ENCODE results near the gene SETDB2.

The SETDB2 gene

GRCh38 chr13:49429121-49429520 lies 15.0 kb upstream of the SETDB2 start:
- DNase-seq = no peak

GRCh38 chr13:49435992-49436391 lies 8.1 kb upstream of the SETDB2 start:
- no peak for DNase-seq

DNA sequence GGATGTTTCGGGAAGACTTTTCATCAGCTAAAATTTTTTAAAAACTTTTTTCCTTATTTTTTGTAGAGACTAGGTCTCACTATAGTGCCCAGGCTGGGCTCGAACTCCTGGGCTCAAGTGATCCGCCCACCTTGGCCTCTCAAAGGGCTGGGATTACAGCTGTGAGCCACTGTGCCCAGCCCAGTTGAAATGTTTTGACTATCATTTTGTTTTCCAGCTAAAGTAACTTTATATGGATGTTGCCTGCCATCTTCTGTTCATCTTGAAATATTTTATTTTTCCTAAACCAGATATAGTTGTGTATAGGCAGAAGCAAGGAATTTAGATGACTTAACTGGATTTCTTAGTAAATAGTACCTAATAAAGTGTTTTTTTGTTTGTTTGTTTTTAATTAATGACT lies 7.2 kb upstream of the SETDB2 start:
- no peak for DNase-seq

GRCh38 chr13:49437705-49438104 lies 6.4 kb upstream of the SETDB2 start:
- DNase-seq = no peak

- no peak for DNase-seq
Observed at GRCh38 chr13:49439609-49440008, 4.5 kb upstream of the SETDB2 start.

GRCh38 chr13:49441312-49441711 lies 2.8 kb upstream of the SETDB2 start:
- no peak for DNase-seq

- no peak for DNase-seq
Observed at GRCh38 chr13:49441846-49442245, 2.2 kb upstream of the SETDB2 start.

GRCh38 chr13:49443357-49443703 lies 744 bp upstream of the SETDB2 start:
- DNase-seq = no peak

DNA sequence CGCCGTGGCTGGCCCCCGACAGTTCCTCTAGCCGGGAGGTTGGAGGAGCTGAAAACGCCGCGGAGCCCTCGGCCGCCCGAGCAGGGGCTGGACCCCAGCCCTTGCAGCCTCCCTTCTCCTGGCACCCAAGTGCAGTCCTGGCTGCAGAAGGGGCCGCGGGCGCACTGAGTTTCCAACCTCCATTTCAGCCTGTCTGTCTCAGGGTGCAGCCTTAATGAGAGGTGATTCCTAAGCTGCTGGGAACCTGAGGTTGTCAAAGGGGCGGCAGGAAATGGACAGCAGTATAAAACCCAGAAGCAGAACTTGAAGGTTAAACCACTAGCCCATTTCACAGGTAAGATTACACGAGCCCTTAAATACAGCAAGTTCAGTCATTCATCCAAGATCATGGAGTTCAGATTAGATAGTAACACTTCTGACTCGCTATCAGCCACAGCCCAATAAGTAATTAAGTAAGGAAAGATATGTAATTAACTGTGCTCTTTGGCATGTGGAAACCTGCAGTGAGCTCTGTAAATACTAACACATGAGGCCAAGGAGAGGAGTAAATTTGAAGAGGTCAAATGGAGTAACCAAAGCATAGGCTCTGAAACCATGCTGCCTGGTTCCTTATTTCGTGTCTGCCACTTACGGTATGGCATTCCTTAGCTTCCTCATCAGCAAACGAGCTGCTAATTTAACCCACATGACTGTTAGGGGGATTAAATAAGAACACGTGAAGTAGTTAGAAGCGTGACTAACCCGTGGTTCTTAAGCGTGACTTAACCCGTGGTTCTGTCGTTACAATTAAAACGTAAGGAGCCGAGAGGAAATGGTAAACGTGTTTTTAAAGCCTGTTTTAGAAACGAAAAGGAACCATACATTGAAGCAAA lies 686 bp downstream of the SETDB2 start:
- peak; percentile 70 for DNase-seq

- DNase-seq = no peak
Observed at GRCh38 chr13:49446473-49446872, 2.4 kb downstream of the SETDB2 start.

DNA sequence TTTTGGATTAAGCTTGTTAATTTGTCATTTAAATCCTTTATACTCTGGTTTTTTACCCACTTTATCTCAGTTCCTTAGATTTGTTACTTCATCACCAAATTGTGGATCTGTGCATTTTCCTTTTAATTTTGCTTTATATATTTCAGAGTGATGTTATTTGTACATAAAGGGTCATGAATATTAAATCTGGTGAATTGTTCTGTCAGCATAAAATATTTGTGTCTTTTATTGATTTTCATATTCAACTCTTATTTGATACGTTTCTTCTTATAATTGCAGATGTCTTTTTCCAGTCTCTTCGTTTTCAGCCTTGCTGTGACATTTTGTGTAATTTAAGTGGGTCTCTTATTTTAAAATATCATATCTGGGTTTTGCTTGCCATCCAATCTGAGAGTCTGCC lies 4.7 kb downstream of the SETDB2 start:
- DNase-seq = no peak

DNA sequence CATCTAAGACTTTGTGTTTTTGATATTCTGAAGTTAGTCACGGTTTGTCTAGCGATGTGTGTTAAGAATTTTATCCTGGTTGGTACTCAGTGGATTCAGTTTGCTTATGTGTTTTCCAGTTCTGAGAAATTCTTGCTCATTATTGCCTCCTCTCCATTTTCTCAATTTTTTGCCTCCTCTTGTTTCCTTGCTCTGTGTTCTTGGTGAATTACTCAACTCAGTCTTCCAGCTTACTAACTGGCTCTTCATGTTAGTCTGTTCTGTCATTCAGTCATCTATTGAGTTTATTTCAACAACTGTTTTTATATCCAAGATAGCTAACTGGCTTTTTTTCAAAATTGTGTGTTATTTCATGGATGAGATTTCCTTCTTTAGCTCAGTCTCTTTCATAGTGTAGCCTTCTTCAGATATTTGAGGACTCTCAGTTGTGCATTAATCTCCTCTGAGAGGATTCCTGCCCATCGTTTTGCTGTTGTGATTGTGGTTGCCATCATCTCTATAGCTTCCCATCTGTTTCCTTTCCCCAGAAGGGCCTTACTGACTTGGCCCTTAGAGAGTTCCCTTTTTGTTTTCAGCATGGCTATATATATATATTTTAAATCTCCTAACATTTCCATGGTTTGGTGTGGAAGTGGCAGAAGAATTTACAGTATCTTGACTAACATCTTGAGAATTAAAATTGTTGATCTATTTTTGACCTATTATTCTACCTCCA lies 6.2 kb downstream of the SETDB2 start:
- DNase-seq = peak; percentile 14

DNA sequence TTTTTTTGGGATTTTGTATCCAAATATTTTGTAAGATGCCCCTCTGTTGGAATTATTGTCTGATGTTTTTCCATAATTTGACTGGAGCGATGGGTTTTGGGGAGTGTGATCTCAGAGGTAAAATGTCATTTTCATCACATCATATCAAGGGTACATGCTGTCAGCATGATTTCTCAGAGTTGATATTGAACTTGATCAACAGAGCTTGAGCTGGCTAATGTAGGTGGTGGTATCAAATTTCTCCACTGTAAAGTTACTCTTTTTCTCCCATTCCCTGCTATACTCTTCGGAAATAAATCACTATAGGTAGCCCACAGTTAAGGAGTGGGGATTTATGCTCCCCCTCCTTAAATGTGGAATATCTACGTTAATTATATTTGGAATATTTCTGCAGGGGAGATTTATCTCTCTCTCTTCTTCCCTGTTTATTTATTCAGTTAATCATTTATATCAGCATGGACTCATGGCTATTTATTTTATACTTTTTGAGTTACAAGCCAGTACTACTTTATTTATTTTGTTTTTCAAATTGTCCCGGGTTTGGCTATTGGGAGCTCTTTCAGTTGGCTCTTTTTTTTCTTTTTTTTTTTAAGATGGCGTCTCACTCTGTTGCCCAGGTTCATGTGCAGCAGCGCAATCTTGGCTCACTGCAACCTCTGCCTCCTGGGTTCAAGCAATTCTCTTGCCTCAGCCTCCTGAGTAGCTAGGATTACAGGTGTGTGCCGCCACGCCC lies 8.8 kb downstream of the SETDB2 start:
- DNase-seq = no peak

DNA sequence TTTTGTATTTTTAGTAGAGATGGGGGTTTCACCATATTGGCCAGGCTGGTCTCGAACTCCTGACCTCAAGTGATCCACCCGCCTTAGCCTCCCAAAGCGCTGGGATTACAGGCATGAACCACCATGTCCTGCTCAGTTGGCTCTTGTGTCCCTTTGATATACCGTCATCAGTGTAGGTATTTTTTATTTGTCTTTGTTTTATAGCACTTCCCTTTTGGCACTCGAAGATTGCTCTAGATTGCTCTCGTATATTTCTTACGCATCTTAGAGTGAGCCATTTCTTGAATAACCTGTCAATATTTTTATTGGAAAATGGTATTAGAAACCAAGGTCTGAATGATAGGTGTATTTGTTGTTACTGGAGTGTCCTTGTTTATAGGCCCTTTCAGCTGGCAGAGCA lies 9.4 kb downstream of the SETDB2 start:
- DNase-seq = no peak

DNA sequence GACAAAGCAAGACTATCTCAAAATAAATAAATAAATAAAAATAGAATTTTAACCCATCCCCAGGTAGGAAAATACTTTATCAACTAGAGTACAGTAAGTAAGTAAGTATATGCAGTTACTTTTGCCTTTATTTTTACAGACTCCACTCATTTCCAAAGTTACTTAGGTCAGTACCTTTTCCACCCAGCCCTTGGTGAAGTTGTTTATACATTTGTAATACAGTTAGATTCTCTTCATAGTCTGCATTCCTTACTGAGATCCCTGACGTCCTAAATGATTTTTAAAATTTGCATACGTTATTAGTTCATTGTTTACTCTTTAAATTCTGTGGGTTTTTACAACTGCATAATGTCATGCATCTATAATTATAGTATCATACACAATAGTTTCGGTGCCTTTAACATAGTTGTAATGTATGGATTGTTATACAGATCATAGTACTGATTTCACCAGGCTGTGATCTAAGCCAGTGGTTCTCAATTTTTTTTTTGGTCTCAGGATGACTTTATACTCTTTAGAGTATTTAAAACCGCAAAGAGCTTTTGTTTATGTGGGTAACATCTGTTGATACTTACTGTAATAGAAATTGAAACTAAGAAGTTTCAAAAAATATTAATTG lies 10.4 kb downstream of the SETDB2 start:
- DNase-seq = no peak

DNA sequence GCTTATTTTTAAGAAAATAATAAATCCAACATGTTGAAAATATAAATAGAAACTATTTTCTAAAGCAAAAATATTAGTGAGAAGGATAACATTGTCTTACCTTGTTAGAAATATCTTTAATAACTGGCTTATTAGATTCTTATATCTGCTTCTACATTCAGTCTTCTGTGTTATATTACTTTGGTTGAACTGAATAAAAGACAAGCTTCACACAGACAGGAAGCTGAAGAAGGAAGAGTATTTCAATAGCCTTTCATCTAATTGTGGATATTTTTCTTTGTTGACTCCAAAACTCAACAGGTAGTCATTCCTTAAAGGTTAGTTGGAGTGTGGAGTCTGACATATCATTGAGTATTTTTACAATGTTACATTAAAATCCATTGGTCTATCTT lies 10.9 kb downstream of the SETDB2 start:
- no peak for DNase-seq

DNA sequence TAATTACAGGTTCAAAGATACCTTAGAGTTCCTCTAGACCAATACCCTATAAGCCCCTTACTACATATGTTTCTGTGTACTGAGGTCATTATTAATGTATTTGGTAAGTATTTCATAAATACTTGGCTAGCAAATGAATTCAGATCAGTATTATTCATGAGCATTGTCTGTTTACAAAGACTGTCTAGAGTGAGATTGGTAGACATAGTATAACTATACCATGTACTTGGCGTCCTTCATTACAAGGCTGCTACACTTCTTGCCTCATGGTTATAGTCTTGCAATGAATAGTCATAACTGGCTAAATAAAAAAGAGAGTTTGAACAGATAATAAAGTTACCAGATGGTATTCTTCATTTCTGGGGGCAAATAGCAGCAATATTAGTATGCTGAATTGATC lies 12.1 kb downstream of the SETDB2 start:
- no peak for DNase-seq

GRCh38 chr13:49457221-49457620 lies 13.1 kb downstream of the SETDB2 start:
- no peak for DNase-seq

- DNase-seq = no peak
Observed at GRCh38 chr13:49459580-49459979, 15.5 kb downstream of the SETDB2 start.

GRCh38 chr13:49464085-49464484 lies 20.0 kb downstream of the SETDB2 start:
- no peak for DNase-seq

DNA sequence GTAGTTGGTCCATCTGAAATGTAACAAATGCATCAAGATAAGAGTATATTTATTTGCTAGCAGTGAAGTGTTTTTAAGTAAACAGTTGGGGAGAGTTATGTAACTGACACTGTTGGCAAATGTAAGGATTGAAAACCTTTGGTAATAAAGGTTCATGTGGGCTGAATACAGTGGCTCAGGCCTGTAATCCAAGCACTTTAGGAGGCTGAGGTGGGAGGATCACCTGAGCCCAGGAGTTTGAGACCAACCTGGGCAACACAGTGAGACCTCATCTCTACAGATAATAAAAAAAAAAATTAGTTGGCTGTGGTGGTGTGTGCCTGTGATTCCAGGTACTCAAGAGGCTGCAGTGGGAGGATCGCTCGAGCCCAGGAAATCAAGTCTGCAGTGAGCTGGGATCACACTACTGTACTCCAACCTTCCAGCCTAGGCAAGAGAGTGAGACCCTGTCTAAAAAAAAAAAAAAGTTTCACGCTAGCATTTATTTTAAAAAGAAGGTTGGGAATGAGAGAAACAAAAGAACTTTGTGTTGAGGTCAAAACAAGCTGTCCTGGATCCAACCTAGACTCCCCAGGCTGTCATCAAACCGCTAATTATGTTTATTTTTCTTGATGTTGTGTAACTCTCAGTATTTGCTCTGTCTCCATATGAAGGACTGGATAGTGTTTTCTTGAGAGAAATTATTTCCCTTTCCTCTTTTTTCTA lies 20.7 kb downstream of the SETDB2 start:
- no peak for DNase-seq

- DNase-seq = no peak
Observed at GRCh38 chr13:49466292-49466838, 22.3 kb downstream of the SETDB2 start.

All from KG1 (cell line).